ENCODE data around the gene IQCK. TPM values are rescaled to one million over a fixed set of nuclear protein-coding genes. Genes with fewer than 3 reads are reported as not detected.

Gene IQCK
- total and polyA plus RNA-seq, 8 donors = 3.5 to 100.0 (median 13.6) TPM

- Histone ChIP-seq H3K27me3 (no peaks in the 10 kb centered on the region), H3K4me3 (no peak overlapping the region), H3K4me1 (peaks cover 0 to 13% (median 3%) of the 10 kb centered on the region in 4 donors), H3K9me3 (no peaks in the 10 kb centered on the region), H3K36me3 (peaks cover 0 to 6% (median 0%) of the 10 kb centered on the region in 4 donors), H3K27ac (no peak overlapping the region)
- 90 to 98% (median 95%) methylated on average over 3 of the region's 3 CpGs for WGBS, 5 donors
- TF ChIP-seq POLR2A (IDR thresholded peaks at IDR 0.05) (no peak), EP300 (IDR thresholded peaks at IDR 0.05) (no peak), POLR2AphosphoS5 (IDR thresholded peaks at IDR 0.05) (no peak), CTCF (IDR thresholded peaks at IDR 0.05) (no peak)
- DNase-seq = no peak
- intact Hi-C loops (cut with DNase I; ENCODE audit: low total_unique reads) = no loop called here
Measured at GRCh38 chr16:19835196-19835595, 117.1 kb downstream of the IQCK start.

- Histone ChIP-seq H3K4me1 (peaks cover 0 to 13% (median 1%) of the 10 kb centered on the region in 4 donors), H3K27ac (no peak overlapping the region), H3K4me3 (no peak overlapping the region), H3K9me3 (no peaks in the 10 kb centered on the region), H3K36me3 (peaks cover 0 to 6% (median 0%) of the 10 kb centered on the region in 4 donors), H3K27me3 (no peaks in the 10 kb centered on the region)
- intact Hi-C loops (cut with DNase I; ENCODE audit: low total_unique reads) = no loop called here
- no peak for DNase-seq
- TF ChIP-seq CTCF (IDR thresholded peaks at IDR 0.05) (no peak), POLR2A (IDR thresholded peaks at IDR 0.05) (no peak), EP300 (IDR thresholded peaks at IDR 0.05) (no peak), POLR2AphosphoS5 (IDR thresholded peaks at IDR 0.05) (no peak)
Measured at GRCh38 chr16:19835968-19836421, 117.9 kb downstream of the IQCK start.

- no peaks in the 10 kb centered on the region for H3K27me3 ChIP-seq
- no peak overlapping the region for H3K4me3 ChIP-seq
- peaks cover 0 to 6% (median 0%) of the 10 kb centered on the region in 4 donors for H3K36me3 ChIP-seq
- intact Hi-C loops (cut with DNase I; ENCODE audit: low total_unique reads) = no loop called here
- H3K4me1 ChIP-seq = peaks cover 0 to 13% (median 0%) of the 10 kb centered on the region in 4 donors
- H3K27ac ChIP-seq = no peak overlapping the region
- DNase-seq = no peak
- WGBS, 5 donors = 64 to 81% (median 77%) methylated on average over 6 of the region's 6 CpGs
- TF ChIP-seq EP300 (IDR thresholded peaks at IDR 0.05) = no peak
- no peak for TF ChIP-seq POLR2A (IDR thresholded peaks at IDR 0.05)
- TF ChIP-seq CTCF (IDR thresholded peaks at IDR 0.05) = no peak
- no peak for TF ChIP-seq POLR2AphosphoS5 (IDR thresholded peaks at IDR 0.05)
- no peaks in the 10 kb centered on the region for H3K9me3 ChIP-seq
Measured at GRCh38 chr16:19837331-19837980, 119.4 kb downstream of the IQCK start.

- intact Hi-C loops (cut with DNase I; ENCODE audit: low total_unique reads) = no loop called here
- no peak for DNase-seq
- Histone ChIP-seq H3K4me1 (peaks cover 0 to 13% (median 2%) of the 10 kb centered on the region in 4 donors), H3K27me3 (no peaks in the 10 kb centered on the region), H3K36me3 (peaks cover 0 to 6% (median 0%) of the 10 kb centered on the region in 4 donors), H3K9me3 (no peaks in the 10 kb centered on the region), H3K27ac (no peak overlapping the region), H3K4me3 (no peak overlapping the region)
- TF ChIP-seq EP300 (IDR thresholded peaks at IDR 0.05) (no peak), POLR2AphosphoS5 (IDR thresholded peaks at IDR 0.05) (no peak), POLR2A (IDR thresholded peaks at IDR 0.05) (no peak), CTCF (IDR thresholded peaks at IDR 0.05) (no peak)
- 83 to 87% (median 85%) methylated on average over 11 to 13 of the region's 13 CpGs for WGBS, 5 donors
Measured at GRCh38 chr16:19837984-19838707, 120.1 kb downstream of the IQCK start.

Measured in stomach (tissue), 9 donors.